Gastroesophageal sphincter (tissue), 4 donors: ENCODE results near the gene NCLN. TPM values are rescaled to one million over a fixed set of nuclear protein-coding genes. Genes with fewer than 3 reads are reported as not detected.

Source experiments
- ATAC-seq: fragments of 150-250 bp; one replicate; pipeline ENCODE4 v1.9.1; 2016; ENCODE audit warnings: mild to moderate bottlenecking, moderate library complexity
- H3K27ac ChIP-seq, 4 donors: fragments of 200-600 bp; sonication (generic) in 3 of 4; 1 replicate in 3 of 4; 2 replicates in 1 of 4; pipeline ENCODE4 v1.5.1; 2016 to 2019
- H3K27me3 ChIP-seq: fragments of 200-600 bp; sonication (generic); one replicate; pipeline ENCODE4 v1.5.1; 2019
- H3K36me3 ChIP-seq, 2 donors: fragments of 200-600 bp; sonication (generic); one replicate each; pipeline ENCODE4 v1.5.1; 2019; ENCODE audit warnings: control low read depth in 1 of 2
- H3K4me1 ChIP-seq, 3 donors: fragments of 200-600 bp; sonication (generic); 1 replicate in 2 of 3; 2 replicates in 1 of 3; pipeline ENCODE4 v1.5.1; 2016 to 2019; ENCODE audit warnings: control low read depth in 2 of 3
- H3K4me3 ChIP-seq, 2 donors: fragments of 200-600 bp; sonication (generic); one replicate each; pipeline ENCODE4 v1.5.1; 2019; ENCODE audit warnings: mild to moderate bottlenecking in 1 of 2, moderate library complexity in 1 of 2
- H3K9me3 ChIP-seq, 3 donors: fragments of 200-600 bp; sonication (generic); one replicate each; pipeline ENCODE4 v1.5.1; 2017 to 2019; ENCODE audit warnings: control low read depth in 2 of 3
- CTCF ChIP-seq, 4 experiments: fragments of 200-600 bp in 2 of 4; fragments of 450-650 bp in 2 of 4; sonication (generic) in 1 of 4; IDR thresholded peaks; one replicate each; pipeline ENCODE4 v1.5.1; 2017 to 2019; ENCODE audit warnings: antibody characterized with exemption in 4 of 4, mild to moderate bottlenecking in 2 of 4, moderate library complexity in 2 of 4
- EP300 ChIP-seq: sonication (generic); formaldehyde crosslinking; IDR thresholded peaks from one replicate; pipeline ENCODE4 v1.6.1; 2017; ENCODE audit warnings: antibody characterized with exemption, mild to moderate bottlenecking
- POLR2A ChIP-seq, 2 donors: fragments of 450-650 bp; IDR thresholded peaks; one replicate each; pipeline ENCODE4 v1.6.1; 2017; ENCODE audit warnings: antibody characterized with exemption in 2 of 2, mild to moderate bottlenecking in 2 of 2, moderate library complexity in 1 of 2
- POLR2AphosphoS5 ChIP-seq: sonication (generic); formaldehyde crosslinking; IDR thresholded peaks from one replicate; pipeline ENCODE4 v1.6.1; 2017; ENCODE audit warnings: antibody characterized with exemption
- WGBS, 2 donors: methylation state at CpG; one replicate each; pipeline ENCODE4 v1.1.5; 2018; ENCODE audit warnings: low coverage in 1 of 2; 5-methylcytosine and 5-hydroxymethylcytosine counted together
- total RNA-seq, 4 donors: library from RNA; depleted of rRNA; stranded (reverse); fragments of >200 nt; gene quantifications; one replicate each; pipeline ENCODE4 v1.1.0, GENCODE V29; 2016

The NCLN gene
- total RNA-seq, 4 donors from 2014 or later = 18.0 to 42.3 (median 29.2) TPM

GRCh38 chr19:3238066-3238561 is 52.4 kb downstream of the NCLN start:
- Histone ChIP-seq H3K9me3 (peaks cover 0 to 6% (median 0%) of the 10 kb centered on the region in 3 donors), H3K4me3 (no peak overlapping the region), H3K36me3 (no peaks in the 10 kb centered on the region), H3K27me3 (peaks cover 50% of the 10 kb centered on the region), H3K4me1 (no peaks in the 10 kb centered on the region), H3K27ac (no peak overlapping the region)
- WGBS, 2 donors = 67 to 82% methylated on average over 5 to 6 of the region's 7 CpGs
- no peak for ATAC-seq
- TF ChIP-seq CTCF (IDR thresholded peaks at IDR 0.05) (no peak), EP300 (no peak), POLR2A (IDR thresholded peaks at IDR 0.05) (no peak), POLR2AphosphoS5 (no peak)

- Histone ChIP-seq H3K27ac (no peak overlapping the region), H3K27me3 (peaks cover 48% of the 10 kb centered on the region), H3K9me3 (peaks cover 0 to 6% (median 0%) of the 10 kb centered on the region in 3 donors), H3K4me3 (no peak overlapping the region), H3K36me3 (no peaks in the 10 kb centered on the region), H3K4me1 (no peaks in the 10 kb centered on the region)
- ATAC-seq = no peak
- 78 to 87% methylated on average over 4 to 5 of the region's 5 CpGs for WGBS, 2 donors
- TF ChIP-seq EP300 (no peak), CTCF (IDR thresholded peaks at IDR 0.05) (no peak), POLR2AphosphoS5 (no peak), POLR2A (IDR thresholded peaks at IDR 0.05) (no peak)
These were observed 53.6 kb downstream of the NCLN start for GRCh38 chr19:3239367-3239766.

- 17 to 33% methylated on average over 13 to 21 of the region's 23 CpGs for WGBS, 2 donors
- H3K9me3 ChIP-seq = no peaks in the 10 kb centered on the region
- TF ChIP-seq POLR2AphosphoS5 (no peak), CTCF (IDR thresholded peaks at IDR 0.05) (no peak), POLR2A (IDR thresholded peaks at IDR 0.05) (no peak), EP300 (no peak)
- ATAC-seq = no peak
- H3K4me1 ChIP-seq = no peaks in the 10 kb centered on the region
- no peaks in the 10 kb centered on the region for H3K36me3 ChIP-seq
- H3K4me3 ChIP-seq = no peak overlapping the region
- H3K27ac ChIP-seq = no peak overlapping the region
- peaks cover 64% of the 10 kb centered on the region for H3K27me3 ChIP-seq
These were observed 58.3 kb downstream of the NCLN start for GRCh38 chr19:3243819-3244700.

GRCh38 chr19:3245050-3245449 is 59.3 kb downstream of the NCLN start:
- no peak for ATAC-seq
- H3K9me3 ChIP-seq = no peaks in the 10 kb centered on the region
- no peaks in the 10 kb centered on the region for H3K4me1 ChIP-seq
- H3K36me3 ChIP-seq = no peaks in the 10 kb centered on the region
- H3K4me3 ChIP-seq = no peak overlapping the region
- WGBS, 2 donors = 73 to 82% methylated on average over 5 to 7 of the region's 9 CpGs
- no peak for TF ChIP-seq POLR2AphosphoS5
- TF ChIP-seq CTCF (IDR thresholded peaks at IDR 0.05) = no peak
- TF ChIP-seq POLR2A (IDR thresholded peaks at IDR 0.05) = no peak
- TF ChIP-seq EP300 = no peak
- H3K27ac ChIP-seq = no peak overlapping the region
- H3K27me3 ChIP-seq = peaks cover 74% of the 10 kb centered on the region
